Daoy (cell line): ENCODE measurements around the gene MLLT3. TPM values are rescaled to one million over a fixed set of nuclear protein-coding genes. Genes with fewer than 3 reads are reported as not detected.
A peak's percentile ranks its signal among the peaks of the same experiment; 100 is the strongest.

Source experiments
- DNase-seq: peaks from one replicate; pipeline ENCODE4 v3.0.0-alpha.2; 2015; ENCODE audit warnings: low read depth
- total RNA-seq: library from RNA; depleted of rRNA; stranded (reverse); fragments of >200 nt; shearing (Covaris generic); gene quantifications from 2 replicates; pipeline ENCODE4 v1.2.3, GENCODE V29; 2014; rRNA removed

MLLT3 gene
- total RNA-seq, 1 experiment from 2014 or later = 3.8 TPM

DNA sequence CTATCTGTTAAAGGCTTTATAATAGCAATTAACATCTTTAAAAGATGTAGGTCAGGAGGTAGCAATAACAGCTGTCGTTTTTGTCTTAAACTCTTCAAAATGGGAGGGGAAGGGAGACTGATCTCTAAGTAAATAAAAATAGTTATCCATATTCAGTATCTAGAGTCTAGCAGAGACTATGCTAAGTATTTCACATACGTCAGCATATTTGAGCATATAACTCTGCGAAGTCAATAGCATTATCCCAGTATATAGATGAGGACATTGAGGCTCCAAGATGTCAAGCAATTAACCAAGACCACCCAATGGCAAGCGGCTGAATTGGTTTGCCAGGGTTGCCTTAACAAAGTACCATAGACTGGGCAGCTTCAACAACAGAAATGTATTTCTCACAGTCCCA is 316.8 kb downstream of the MLLT3 start:
- no peak for DNase-seq

DNA sequence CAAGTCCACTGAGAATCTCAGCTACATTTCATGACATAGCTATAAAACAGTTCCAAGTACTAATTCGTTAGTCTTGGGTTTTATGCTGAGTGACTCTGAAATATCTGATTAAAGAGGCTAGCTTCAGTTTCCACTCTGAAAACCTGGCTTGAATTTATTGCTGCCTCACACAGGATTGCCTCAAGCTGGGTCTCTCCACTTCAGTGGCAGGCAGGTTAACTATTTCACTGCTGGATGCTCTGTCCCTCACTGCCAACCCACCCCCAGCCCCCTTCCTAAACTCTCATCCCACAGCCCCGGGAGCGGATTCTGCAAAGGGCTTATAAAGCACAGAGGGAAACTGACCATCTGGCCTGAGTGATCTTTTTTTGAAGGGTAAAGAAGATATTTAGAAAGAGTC is 318.3 kb downstream of the MLLT3 start:
- DNase-seq = no peak

DNA sequence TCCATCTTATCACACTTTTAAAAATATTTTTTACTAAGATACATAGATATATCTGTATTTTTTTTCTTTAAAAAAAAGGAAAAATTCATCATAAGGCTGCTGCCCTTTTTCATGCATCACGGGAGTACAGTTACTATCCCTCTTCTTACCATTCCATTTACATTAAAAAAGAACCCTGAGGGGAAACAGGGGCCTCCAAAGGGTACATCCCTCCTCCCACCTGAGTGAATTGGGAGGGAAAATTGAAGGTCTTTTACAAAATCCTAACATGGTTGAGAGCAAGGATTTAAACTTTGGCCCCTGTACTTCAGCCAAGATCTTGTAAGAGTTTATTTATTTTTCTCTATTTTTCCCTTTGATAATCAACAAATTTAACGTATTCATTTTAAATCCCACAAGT is 319.2 kb downstream of the MLLT3 start:
- no peak for DNase-seq

GRCh38 chr9:20302197-20302596 is 320.1 kb downstream of the MLLT3 start:
- DNase-seq = no peak

- DNase-seq = no peak
Observed at GRCh38 chr9:20300430-20301115, 321.7 kb downstream of the MLLT3 start.

DNA sequence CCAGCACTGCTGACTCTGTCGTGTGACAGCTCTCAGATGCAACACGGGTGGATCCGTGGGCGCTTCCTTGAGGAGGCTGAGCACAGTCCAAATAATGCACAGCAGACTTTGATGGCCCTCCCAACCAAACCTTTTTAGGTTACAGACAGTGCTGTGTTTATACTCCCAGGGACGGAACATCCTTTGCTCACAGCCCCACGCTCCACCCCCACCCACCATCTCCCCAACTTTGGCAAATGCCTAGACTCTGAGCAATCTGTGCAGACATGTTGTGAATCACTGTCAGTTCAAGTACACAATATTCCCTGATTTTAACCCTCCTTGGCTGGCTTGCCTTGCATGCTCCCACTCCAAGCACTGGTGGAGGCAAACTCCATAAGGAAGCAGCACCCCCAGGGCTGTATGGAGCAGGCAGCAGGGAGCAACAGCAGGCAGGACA is 324.6 kb downstream of the MLLT3 start:
- no peak for DNase-seq

DNA sequence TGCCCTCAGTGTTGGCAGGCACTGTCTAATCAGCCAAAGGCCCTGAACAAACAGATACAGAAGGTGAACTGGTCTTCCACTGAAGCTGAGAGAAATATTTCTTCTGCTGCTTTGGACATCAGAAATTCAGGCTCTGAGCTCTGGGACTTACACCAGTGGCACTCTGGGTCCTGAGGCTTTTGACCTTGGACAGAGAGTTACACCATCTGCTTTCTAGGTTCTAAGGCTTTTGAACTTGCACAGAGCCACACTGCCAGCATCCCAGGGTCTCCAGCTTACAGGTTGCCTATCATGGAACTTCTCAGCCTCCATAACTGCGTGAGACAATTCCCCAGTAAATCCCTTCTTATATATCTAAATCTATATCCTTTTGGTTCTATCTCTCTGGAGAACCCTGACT is 326.7 kb downstream of the MLLT3 start:
- no peak for DNase-seq

DNA sequence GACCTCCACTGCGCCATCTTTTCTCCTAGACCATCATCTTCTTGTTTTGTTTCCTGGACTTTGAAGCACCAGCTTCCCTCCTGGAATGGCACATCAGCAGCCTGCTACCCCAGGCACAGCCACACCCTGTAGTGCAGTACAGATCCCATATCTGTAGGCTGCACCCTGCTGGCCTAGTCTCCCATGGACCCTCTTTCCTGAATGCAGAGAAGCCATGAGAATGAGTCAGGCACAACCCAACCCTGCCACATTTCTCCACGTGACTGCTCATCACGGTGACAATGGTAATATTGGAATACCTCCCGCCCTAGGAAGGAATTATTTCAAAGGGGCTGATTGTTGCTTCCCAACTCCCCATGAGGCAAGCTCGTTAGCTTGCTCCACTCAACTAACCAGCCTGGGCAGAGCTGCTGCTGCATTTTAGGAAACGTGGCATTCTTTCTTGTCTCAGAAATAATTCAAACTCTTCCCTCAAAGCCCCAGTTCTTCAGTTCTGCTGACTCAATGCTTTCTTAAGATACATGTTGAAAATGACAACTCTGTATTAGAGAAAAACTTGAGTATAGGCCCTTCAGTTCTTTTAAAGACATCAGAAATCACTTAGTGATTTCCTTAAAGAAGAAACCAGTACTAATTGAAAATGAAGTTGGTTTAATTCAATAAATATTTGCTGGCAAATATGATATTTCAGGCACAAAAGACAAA is 328.1 kb downstream of the MLLT3 start:
- no peak for DNase-seq

- DNase-seq = peak; percentile 14
Observed at GRCh38 chr9:20292002-20292401, 330.3 kb downstream of the MLLT3 start.

Other genes starting within 250 kb of the MLLT3 start
- 11.3 and 15.4 TPM in 2 replicates for gene FOCAD, start 61.8 kb upstream of the MLLT3 start, total RNA-seq